ENCODE results near the gene SBF2.
"Not testable (repeated sequence)": the region's sequence is repeated elsewhere in the genome, so short reads cannot be mapped to it uniquely, and the experiment has no call there.

SBF2 gene

GRCh38 chr11:10283991-10284390 is 10.0 kb downstream of the SBF2 start:
- WGBS, 2 experiments: 72 to 88% methylated on average over 1 of the region's 1 CpG
- no peaks in the 10 kb centered on the region for H3K4me1 ChIP-seq (ENCODE audit: control insufficient read depth, insufficient read depth, low read length)
- no peak overlapping the region for H3K4me3 ChIP-seq (ENCODE audit: insufficient read depth, low read depth, low read length)
- no peaks in the 10 kb centered on the region for H3K36me3 ChIP-seq (ENCODE audit: control insufficient read depth, insufficient read depth, low read length)
- H3K27me3 ChIP-seq (ENCODE audit: control insufficient read depth, insufficient read depth, low read length, poor library complexity, severe bottlenecking): no peaks in the 10 kb centered on the region
- no peaks in the 10 kb centered on the region for H3K9me3 ChIP-seq (ENCODE audit: control insufficient read depth, low read length)
- H3K27ac ChIP-seq (ENCODE audit: insufficient read depth, low read depth, low read length, poor library complexity, severe bottlenecking): no peak overlapping the region

GRCh38 chr11:10282117-10282516 is 11.9 kb downstream of the SBF2 start:
- Histone ChIP-seq H3K9me3 (ENCODE audit: control insufficient read depth, low read length) (no peaks in the 10 kb centered on the region), H3K27ac (ENCODE audit: insufficient read depth, low read depth, low read length, poor library complexity, severe bottlenecking) (no peak overlapping the region), H3K4me1 (ENCODE audit: control insufficient read depth, insufficient read depth, low read length) (no peaks in the 10 kb centered on the region), H3K27me3 (ENCODE audit: control insufficient read depth, insufficient read depth, low read length, poor library complexity, severe bottlenecking) (no peaks in the 10 kb centered on the region), H3K36me3 (ENCODE audit: control insufficient read depth, insufficient read depth, low read length) (no peaks in the 10 kb centered on the region), H3K4me3 (ENCODE audit: insufficient read depth, low read depth, low read length) (no peak overlapping the region)

GRCh38 chr11:10275714-10276113 is 18.3 kb downstream of the SBF2 start:
- H3K27me3 ChIP-seq (ENCODE audit: control insufficient read depth, insufficient read depth, low read length, poor library complexity, severe bottlenecking): no peaks in the 10 kb centered on the region

GRCh38 chr11:10274726-10275125 is 19.3 kb downstream of the SBF2 start:
- H3K36me3 ChIP-seq (ENCODE audit: control insufficient read depth, insufficient read depth, low read length): no peaks in the 10 kb centered on the region
- no peak overlapping the region for H3K4me3 ChIP-seq (ENCODE audit: insufficient read depth, low read depth, low read length)
- H3K27me3 ChIP-seq (ENCODE audit: control insufficient read depth, insufficient read depth, low read length, poor library complexity, severe bottlenecking): no peaks in the 10 kb centered on the region
- no peaks in the 10 kb centered on the region for H3K9me3 ChIP-seq (ENCODE audit: control insufficient read depth, low read length)
- WGBS, 2 experiments: 100% methylated on average over 1 of the region's 1 CpG; no CpG with 5 or more reads in 1 of the 2 experiments
- no peak overlapping the region for H3K27ac ChIP-seq (ENCODE audit: insufficient read depth, low read depth, low read length, poor library complexity, severe bottlenecking)
- no peaks in the 10 kb centered on the region for H3K4me1 ChIP-seq (ENCODE audit: control insufficient read depth, insufficient read depth, low read length)

More at GRCh38 chr11:10275714-10276113, 18.3 kb downstream of the SBF2 start:
- H3K4me3 ChIP-seq (ENCODE audit: insufficient read depth, low read depth, low read length): no peak overlapping the region
- H3K4me1 ChIP-seq (ENCODE audit: control insufficient read depth, insufficient read depth, low read length): no peaks in the 10 kb centered on the region
- no peak overlapping the region for H3K27ac ChIP-seq (ENCODE audit: insufficient read depth, low read depth, low read length, poor library complexity, severe bottlenecking)
- no peaks in the 10 kb centered on the region for H3K36me3 ChIP-seq (ENCODE audit: control insufficient read depth, insufficient read depth, low read length)
- no peaks in the 10 kb centered on the region for H3K9me3 ChIP-seq (ENCODE audit: control insufficient read depth, low read length)

- no peaks in the 10 kb centered on the region for H3K9me3 ChIP-seq (ENCODE audit: control insufficient read depth, low read length)
- H3K4me3 ChIP-seq (ENCODE audit: insufficient read depth, low read depth, low read length): no peak overlapping the region
Measured at GRCh38 chr11:10273738-10274137, 20.3 kb downstream of the SBF2 start.

GRCh38 chr11:10272132-10272531 is 21.9 kb downstream of the SBF2 start:
- no peak overlapping the region for H3K27ac ChIP-seq (ENCODE audit: insufficient read depth, low read depth, low read length, poor library complexity, severe bottlenecking)
- 56 to 90% methylated on average over 3 to 5 of the region's 11 CpGs for WGBS, 2 experiments
- no peaks in the 10 kb centered on the region for H3K27me3 ChIP-seq (ENCODE audit: control insufficient read depth, insufficient read depth, low read length, poor library complexity, severe bottlenecking)
- H3K4me1 ChIP-seq (ENCODE audit: control insufficient read depth, insufficient read depth, low read length): no peaks in the 10 kb centered on the region
- no peak overlapping the region for H3K4me3 ChIP-seq (ENCODE audit: insufficient read depth, low read depth, low read length)
- no peaks in the 10 kb centered on the region for H3K36me3 ChIP-seq (ENCODE audit: control insufficient read depth, insufficient read depth, low read length)
- H3K9me3 ChIP-seq (ENCODE audit: control insufficient read depth, low read length): no peaks in the 10 kb centered on the region

More at GRCh38 chr11:10273738-10274137, 20.3 kb downstream of the SBF2 start:
- no peak overlapping the region for H3K27ac ChIP-seq (ENCODE audit: insufficient read depth, low read depth, low read length, poor library complexity, severe bottlenecking)
- H3K27me3 ChIP-seq (ENCODE audit: control insufficient read depth, insufficient read depth, low read length, poor library complexity, severe bottlenecking): no peaks in the 10 kb centered on the region
- no peaks in the 10 kb centered on the region for H3K4me1 ChIP-seq (ENCODE audit: control insufficient read depth, insufficient read depth, low read length)
- H3K36me3 ChIP-seq (ENCODE audit: control insufficient read depth, insufficient read depth, low read length): no peaks in the 10 kb centered on the region

GRCh38 chr11:10268746-10269488 is 25.1 kb downstream of the SBF2 start:
- Histone ChIP-seq H3K4me3 (ENCODE audit: insufficient read depth, low read depth, low read length) (no peak overlapping the region), H3K27me3 (ENCODE audit: control insufficient read depth, insufficient read depth, low read length, poor library complexity, severe bottlenecking) (no peaks in the 10 kb centered on the region), H3K4me1 (ENCODE audit: control insufficient read depth, insufficient read depth, low read length) (no peaks in the 10 kb centered on the region), H3K27ac (ENCODE audit: insufficient read depth, low read depth, low read length, poor library complexity, severe bottlenecking) (no peak overlapping the region), H3K9me3 (ENCODE audit: control insufficient read depth, low read length) (no peaks in the 10 kb centered on the region), H3K36me3 (ENCODE audit: control insufficient read depth, insufficient read depth, low read length) (no peaks in the 10 kb centered on the region)
- 73% methylated on average over 5 of the region's 5 CpGs for WGBS, 2 experiments

- no peaks in the 10 kb centered on the region for H3K9me3 ChIP-seq (ENCODE audit: control insufficient read depth, low read length)
Measured at GRCh38 chr11:10267821-10268220, 26.2 kb downstream of the SBF2 start.

GRCh38 chr11:10265936-10266335 is 28.1 kb downstream of the SBF2 start:
- 80 to 82% methylated on average over 3 of the region's 3 CpGs for WGBS, 2 experiments
- Histone ChIP-seq H3K4me3 (ENCODE audit: insufficient read depth, low read depth, low read length) (no peak overlapping the region), H3K27me3 (ENCODE audit: control insufficient read depth, insufficient read depth, low read length, poor library complexity, severe bottlenecking) (no peaks in the 10 kb centered on the region), H3K36me3 (ENCODE audit: control insufficient read depth, insufficient read depth, low read length) (no peaks in the 10 kb centered on the region), H3K9me3 (ENCODE audit: control insufficient read depth, low read length) (no peaks in the 10 kb centered on the region), H3K4me1 (ENCODE audit: control insufficient read depth, insufficient read depth, low read length) (no peaks in the 10 kb centered on the region), H3K27ac (ENCODE audit: insufficient read depth, low read depth, low read length, poor library complexity, severe bottlenecking) (no peak overlapping the region)

More at GRCh38 chr11:10267821-10268220, 26.2 kb downstream of the SBF2 start:
- H3K36me3 ChIP-seq (ENCODE audit: control insufficient read depth, insufficient read depth, low read length): no peaks in the 10 kb centered on the region
- 94% methylated on average over 3 of the region's 3 CpGs for WGBS, 2 experiments
- H3K4me3 ChIP-seq (ENCODE audit: insufficient read depth, low read depth, low read length): no peak overlapping the region
- no peaks in the 10 kb centered on the region for H3K4me1 ChIP-seq (ENCODE audit: control insufficient read depth, insufficient read depth, low read length)
- H3K27ac ChIP-seq (ENCODE audit: insufficient read depth, low read depth, low read length, poor library complexity, severe bottlenecking): no peak overlapping the region
- no peaks in the 10 kb centered on the region for H3K27me3 ChIP-seq (ENCODE audit: control insufficient read depth, insufficient read depth, low read length, poor library complexity, severe bottlenecking)

- WGBS, 2 experiments: 97 to 100% methylated on average over 2 of the region's 3 CpGs
- not testable (repeated sequence) for H3K9me3 ChIP-seq (ENCODE audit: control insufficient read depth, low read length); H3K27me3 ChIP-seq (ENCODE audit: control insufficient read depth, insufficient read depth, low read length, poor library complexity, severe bottlenecking); H3K4me3 ChIP-seq (ENCODE audit: insufficient read depth, low read depth, low read length); H3K27ac ChIP-seq (ENCODE audit: insufficient read depth, low read depth, low read length, poor library complexity, severe bottlenecking); H3K36me3 ChIP-seq (ENCODE audit: control insufficient read depth, insufficient read depth, low read length); H3K4me1 ChIP-seq (ENCODE audit: control insufficient read depth, insufficient read depth, low read length)
Measured at GRCh38 chr11:10264716-10265115, 29.3 kb downstream of the SBF2 start.

GRCh38 chr11:10263929-10264328 is 30.1 kb downstream of the SBF2 start:
- H3K9me3 ChIP-seq (ENCODE audit: control insufficient read depth, low read length): no peaks in the 10 kb centered on the region
- H3K27ac ChIP-seq (ENCODE audit: insufficient read depth, low read depth, low read length, poor library complexity, severe bottlenecking): no peak overlapping the region
- no peak overlapping the region for H3K4me3 ChIP-seq (ENCODE audit: insufficient read depth, low read depth, low read length)
- H3K27me3 ChIP-seq (ENCODE audit: control insufficient read depth, insufficient read depth, low read length, poor library complexity, severe bottlenecking): no peaks in the 10 kb centered on the region
- no peaks in the 10 kb centered on the region for H3K36me3 ChIP-seq (ENCODE audit: control insufficient read depth, insufficient read depth, low read length)
- H3K4me1 ChIP-seq (ENCODE audit: control insufficient read depth, insufficient read depth, low read length): no peaks in the 10 kb centered on the region

All from ectodermal cell (in vitro differentiated cells).